HL-60 (cell line): ENCODE results near the gene COL28A1.

ENCODE experiments used
- CTCF ChIP-seq: IDR thresholded peaks from one replicate; pipeline ENCODE4 v1.5.1; 2011; ENCODE audit warnings: low read length, control low read depth, inconsistent platforms; ENCODE audit not compliant: insufficient read depth
- POLR2AphosphoS5 ChIP-seq: IDR thresholded peaks from 2 replicates; pipeline ENCODE4 v1.6.1; 2012; ENCODE audit warnings: low read depth
- REST ChIP-seq: IDR thresholded peaks from 2 replicates; pipeline ENCODE4 v1.6.1; 2012; ENCODE audit warnings: low read depth; ENCODE audit not compliant: insufficient replicate concordance

DNA sequence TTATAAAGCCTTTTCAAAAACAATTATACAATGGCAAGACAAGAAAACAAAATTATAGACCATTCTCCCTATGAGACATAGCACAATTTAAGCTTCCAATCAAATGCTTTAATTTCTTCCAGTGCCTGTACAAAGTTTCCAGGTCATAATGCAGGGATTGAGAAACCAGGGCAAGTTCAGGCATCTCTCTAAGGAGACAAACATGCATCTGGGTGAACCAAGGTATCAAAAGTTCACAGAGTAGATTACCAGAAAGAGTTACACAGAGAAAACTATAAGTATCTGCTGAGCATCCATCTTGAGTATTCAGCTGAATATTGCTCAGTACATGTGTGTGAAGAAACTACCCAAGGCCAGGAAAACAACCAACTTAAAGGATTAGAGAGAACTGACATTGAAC, 89.1 kb downstream of the COL28A1 start:
- TF ChIP-seq POLR2AphosphoS5 (no peak), CTCF (no peak), REST (no peak)
